Right lobe of liver (tissue), 4 donors: ENCODE data around the gene ITPRIPL1.

Experiments
- POLR2A ChIP-seq: fragments of 450-650 bp; IDR thresholded peaks from one replicate; pipeline ENCODE4 v1.6.1; 2017; ENCODE audit warnings: antibody characterized with exemption, mild to moderate bottlenecking
- TF ChIP-seq, protein P1 (sequence below), 4 donors: fragments of 200-600 bp in 3 of 4; fragments of 450-650 bp in 1 of 4; IDR thresholded peaks; one replicate each; pipeline versions ENCODE4 v1.5.1 to v1.8.0; 2016 to 2022; ENCODE audit warnings: antibody characterized with exemption in 4 of 4, mild to moderate bottlenecking in 2 of 4
- donor health status: DM: no; HTN: no; CAD: no.
- donor health status: DM: no; HTN: no; CAD: no.
- donor health status: DM: no; HTN: yes; CAD: no.

DNA sequence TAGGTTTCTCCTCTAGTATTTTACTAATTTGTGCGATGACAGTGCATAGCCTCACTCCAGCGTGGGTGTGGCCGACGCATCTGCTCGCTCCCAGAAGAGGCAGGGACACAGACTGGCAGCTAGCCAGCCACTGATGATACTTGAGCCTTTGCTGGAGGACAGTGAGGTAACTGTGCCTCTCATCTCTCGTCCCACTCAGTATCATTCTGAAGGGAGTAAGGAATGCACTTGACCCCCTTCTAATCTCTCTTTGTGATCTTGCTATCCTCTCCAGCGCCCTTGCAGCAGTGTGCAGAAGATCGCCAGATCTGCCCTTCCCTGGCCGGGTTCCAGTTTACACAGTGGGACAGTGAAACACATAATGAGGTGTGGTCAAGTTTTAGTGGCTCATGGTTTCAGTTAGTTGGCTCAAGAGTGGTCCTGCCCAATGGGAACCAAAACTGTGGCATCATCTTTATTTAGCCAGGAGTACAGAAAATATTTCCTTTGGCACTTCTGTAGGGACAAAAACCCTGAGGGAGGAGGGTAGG is 28.0 kb downstream of the ITPRIPL1 start:
- no peak for TF ChIP-seq POLR2A
- TF ChIP-seq, protein P1, sequence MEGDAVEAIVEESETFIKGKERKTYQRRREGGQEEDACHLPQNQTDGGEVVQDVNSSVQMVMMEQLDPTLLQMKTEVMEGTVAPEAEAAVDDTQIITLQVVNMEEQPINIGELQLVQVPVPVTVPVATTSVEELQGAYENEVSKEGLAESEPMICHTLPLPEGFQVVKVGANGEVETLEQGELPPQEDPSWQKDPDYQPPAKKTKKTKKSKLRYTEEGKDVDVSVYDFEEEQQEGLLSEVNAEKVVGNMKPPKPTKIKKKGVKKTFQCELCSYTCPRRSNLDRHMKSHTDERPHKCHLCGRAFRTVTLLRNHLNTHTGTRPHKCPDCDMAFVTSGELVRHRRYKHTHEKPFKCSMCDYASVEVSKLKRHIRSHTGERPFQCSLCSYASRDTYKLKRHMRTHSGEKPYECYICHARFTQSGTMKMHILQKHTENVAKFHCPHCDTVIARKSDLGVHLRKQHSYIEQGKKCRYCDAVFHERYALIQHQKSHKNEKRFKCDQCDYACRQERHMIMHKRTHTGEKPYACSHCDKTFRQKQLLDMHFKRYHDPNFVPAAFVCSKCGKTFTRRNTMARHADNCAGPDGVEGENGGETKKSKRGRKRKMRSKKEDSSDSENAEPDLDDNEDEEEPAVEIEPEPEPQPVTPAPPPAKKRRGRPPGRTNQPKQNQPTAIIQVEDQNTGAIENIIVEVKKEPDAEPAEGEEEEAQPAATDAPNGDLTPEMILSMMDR (IDR thresholded peaks at IDR 0.05), result no peak
